ENCODE measurements around the gene RAD54L.
"Not testable (repeated sequence)": the region's sequence is repeated elsewhere in the genome, so short reads cannot be mapped to it uniquely, and the experiment has no call there.

Gene RAD54L

GRCh38 chr1:46247436-46248121, at the start of gene RAD54L:
TSS of gene RAD54L (plus strand) at chr1:46247763. CDS start at chr1:46248406, 643 bp downstream.
- DNase-seq = peak; percentile 99

- peak; percentile 57 for DNase-seq
Observed at GRCh38 chr1:46197964-46198811, 49.4 kb upstream of the RAD54L start, which contains the start of gene POMGNT1. TSS of gene POMGNT1 (minus strand) at chr1:46198434. CDS start at chr1:46197821, 613 bp downstream.

- no peak for DNase-seq
Observed at GRCh38 chr1:46199233-46199749, 48.3 kb upstream of the RAD54L start.

GRCh38 chr1:46203738-46204405, 43.7 kb upstream of the RAD54L start:
- DNase-seq = peak; percentile 48

- DNase-seq = no peak
Observed at GRCh38 chr1:46204406-46204742, 43.2 kb upstream of the RAD54L start.

GRCh38 chr1:46205141-46205540, 42.4 kb upstream of the RAD54L start:
- DNase-seq = no peak

GRCh38 chr1:46205791-46206190, 41.8 kb upstream of the RAD54L start:
- DNase-seq = no peak

- no peak for DNase-seq
Observed at GRCh38 chr1:46206399-46206798, 41.2 kb upstream of the RAD54L start.

GRCh38 chr1:46210561-46210960, 37.0 kb upstream of the RAD54L start:
- no peak for DNase-seq

GRCh38 chr1:46211051-46211450, 36.5 kb upstream of the RAD54L start:
- DNase-seq = no peak

GRCh38 chr1:46215504-46215903, 32.1 kb upstream of the RAD54L start:
- no peak for DNase-seq

GRCh38 chr1:46218443-46218842, 29.1 kb upstream of the RAD54L start:
- peak; percentile 97 for DNase-seq

GRCh38 chr1:46219551-46220520, 27.7 kb upstream of the RAD54L start:
- no peak for DNase-seq

- DNase-seq = no peak
Observed at GRCh38 chr1:46220808-46221207, 26.8 kb upstream of the RAD54L start.

GRCh38 chr1:46221749-46222148, 25.8 kb upstream of the RAD54L start:
- no peak for DNase-seq

GRCh38 chr1:46223055-46223454, 24.5 kb upstream of the RAD54L start:
- DNase-seq = not testable (repeated sequence)

GRCh38 chr1:46223472-46223943, 24.1 kb upstream of the RAD54L start:
- DNase-seq = peak; percentile 90

GRCh38 chr1:46224966-46225365, 22.6 kb upstream of the RAD54L start:
- DNase-seq = no peak

GRCh38 chr1:46231231-46231630, 16.3 kb upstream of the RAD54L start:
- not testable (repeated sequence) for DNase-seq

GRCh38 chr1:46236882-46237281, 10.7 kb upstream of the RAD54L start:
- no peak for DNase-seq

GRCh38 chr1:46238865-46239264, 8.7 kb upstream of the RAD54L start:
- DNase-seq = not testable (repeated sequence)

GRCh38 chr1:46241733-46242132, 5.8 kb upstream of the RAD54L start:
- not testable (repeated sequence) for DNase-seq

Measured in DMS153 (cell line).